ENCODE measurements around the gene RBM26.

RBM26 gene

GRCh38 chr13:79392882-79393563, 13.0 kb downstream of the RBM26 start:
- peaks cover 2% of the 10 kb centered on the region; the same call in 1 of the 2 replicates for H3K36me3 ChIP-seq (ENCODE audit: control insufficient read depth, insufficient read depth, low read length)

GRCh38 chr13:79389026-79389425, 17.0 kb downstream of the RBM26 start:
- Histone ChIP-seq H3K36me3 (ENCODE audit: control insufficient read depth, insufficient read depth, low read length) (no peaks in the 10 kb centered on the region), H3K4me3 (replicated peaks; ENCODE audit: low read depth, low read length) (no peak overlapping the region), H3K27me3 (replicated peaks; ENCODE audit: control insufficient read depth, insufficient read depth, low read length) (no peaks in the 10 kb centered on the region)
- DNase-seq (ENCODE audit: extremely low read depth, insufficient read length): no peak
- TF ChIP-seq CTCF (IDR thresholded peaks at IDR 0.05; ENCODE audit: insufficient read depth, low read length, poor library complexity, severe bottlenecking): no peak

More at GRCh38 chr13:79392882-79393563, 13.0 kb downstream of the RBM26 start:
- Histone ChIP-seq H3K4me3 (replicated peaks; ENCODE audit: low read depth, low read length) (no peak overlapping the region), H3K27me3 (replicated peaks; ENCODE audit: control insufficient read depth, insufficient read depth, low read length) (no peaks in the 10 kb centered on the region)
- no peak for TF ChIP-seq CTCF (IDR thresholded peaks at IDR 0.05; ENCODE audit: insufficient read depth, low read length, poor library complexity, severe bottlenecking)
- peak; percentile 39 for DNase-seq (ENCODE audit: extremely low read depth, insufficient read length)

- TF ChIP-seq CTCF (IDR thresholded peaks at IDR 0.05; ENCODE audit: insufficient read depth, low read length, poor library complexity, severe bottlenecking): no peak
- DNase-seq (ENCODE audit: extremely low read depth, insufficient read length): no peak
Observed at GRCh38 chr13:79387853-79388252, 18.2 kb downstream of the RBM26 start.

GRCh38 chr13:79386125-79386826, 19.8 kb downstream of the RBM26 start:
- TF ChIP-seq CTCF (IDR thresholded peaks at IDR 0.05; ENCODE audit: insufficient read depth, low read length, poor library complexity, severe bottlenecking): no peak
- no peaks in the 10 kb centered on the region for H3K36me3 ChIP-seq (ENCODE audit: control insufficient read depth, insufficient read depth, low read length)
- no peak for DNase-seq (ENCODE audit: extremely low read depth, insufficient read length)

More at GRCh38 chr13:79387853-79388252, 18.2 kb downstream of the RBM26 start:
- no peaks in the 10 kb centered on the region for H3K27me3 ChIP-seq (replicated peaks; ENCODE audit: control insufficient read depth, insufficient read depth, low read length)
- H3K36me3 ChIP-seq (ENCODE audit: control insufficient read depth, insufficient read depth, low read length): no peaks in the 10 kb centered on the region
- H3K4me3 ChIP-seq (replicated peaks; ENCODE audit: low read depth, low read length): no peak overlapping the region

GRCh38 chr13:79385694-79386093, 20.4 kb downstream of the RBM26 start:
- Histone ChIP-seq H3K4me3 (replicated peaks; ENCODE audit: low read depth, low read length) (no peak overlapping the region), H3K27me3 (replicated peaks; ENCODE audit: control insufficient read depth, insufficient read depth, low read length) (no peaks in the 10 kb centered on the region), H3K36me3 (ENCODE audit: control insufficient read depth, insufficient read depth, low read length) (no peaks in the 10 kb centered on the region)
- TF ChIP-seq CTCF (IDR thresholded peaks at IDR 0.05; ENCODE audit: insufficient read depth, low read length, poor library complexity, severe bottlenecking): no peak
- DNase-seq (ENCODE audit: extremely low read depth, insufficient read length): peak; percentile 48

More at GRCh38 chr13:79386125-79386826, 19.8 kb downstream of the RBM26 start:
- Histone ChIP-seq H3K27me3 (replicated peaks; ENCODE audit: control insufficient read depth, insufficient read depth, low read length) (no peaks in the 10 kb centered on the region), H3K4me3 (replicated peaks; ENCODE audit: low read depth, low read length) (no peak overlapping the region)
